CD14-positive monocyte (primary cell): Measurements from ENCODE around the gene PPP1R9B. TPM values are rescaled to one million over a fixed set of nuclear protein-coding genes. Genes with fewer than 3 reads are reported as not detected.

Source experiments
- DNase-seq, 3 donors: peaks; one replicate each; pipeline ENCODE4 v3.0.0-alpha.2; 2011 to 2022
- H2AFZ ChIP-seq: 2 replicates; pipeline ENCODE4 v1.6.0; 2012; ENCODE audit warnings: mild to moderate bottlenecking, low read depth, low read length, inconsistent platforms; ENCODE audit not compliant: insufficient read depth, poor library complexity, severe bottlenecking
- H3K27ac ChIP-seq, 2 donors: 1 replicate in 1 of 2; 2 replicates in 1 of 2; pipeline ENCODE4 v1.5.1; 2012 to 2013; ENCODE audit warnings: low read length in 2 of 2, control low read depth in 1 of 2, inconsistent platforms in 1 of 2, low read depth in 1 of 2, mild to moderate bottlenecking in 1 of 2
- H3K27me3 ChIP-seq, 2 donors: one replicate each; pipeline versions ENCODE4 v1.6.0 to v1.6.1; 2011 to 2013; ENCODE audit warnings: low read length in 2 of 2; ENCODE audit not compliant: control insufficient read depth in 2 of 2, insufficient read depth in 2 of 2
- H3K36me3 ChIP-seq, 2 donors: replicated peaks in 1 of 2; 1 replicate in 1 of 2; 2 replicates in 1 of 2; pipeline versions ENCODE4 v1.5.1 to v1.6.1; 2012 to 2013; ENCODE audit warnings: low read length in 2 of 2, control low read depth in 1 of 2, inconsistent platforms in 1 of 2, mild to moderate bottlenecking in 1 of 2; ENCODE audit not compliant: insufficient read depth in 2 of 2, control insufficient read depth in 1 of 2
- H3K4me1 ChIP-seq, 2 donors: 1 replicate in 1 of 2; 2 replicates in 1 of 2; pipeline versions ENCODE4 v1.5.1 to v1.6.1; 2012 to 2013; ENCODE audit warnings: low read length in 2 of 2, control low read depth in 1 of 2, inconsistent platforms in 1 of 2, mild to moderate bottlenecking in 1 of 2, moderate library complexity in 1 of 2; ENCODE audit not compliant: insufficient read depth in 2 of 2, control insufficient read depth in 1 of 2
- H3K4me2 ChIP-seq: replicated peaks from 2 replicates; pipeline ENCODE3; 2012; ENCODE audit warnings: low read length, moderate library complexity, mild to moderate bottlenecking; ENCODE audit not compliant: poor library complexity, severe bottlenecking; ENCODE audit errors: extremely low read depth
- H3K4me3 ChIP-seq, 3 experiments: fragments of 200-600 bp in 1 of 3; sonication (generic) in 1 of 3; replicated peaks in 1 of 3; 1 replicate in 2 of 3; 2 replicates in 1 of 3; pipeline ENCODE4 v1.5.1; 2011 to 2013; ENCODE audit warnings: low read length in 3 of 3, mild to moderate bottlenecking in 3 of 3, control low read depth in 2 of 3, low read depth in 2 of 3, inconsistent platforms in 1 of 3, moderate library complexity in 1 of 3
- H3K79me2 ChIP-seq: 2 replicates; pipeline ENCODE4 v1.6.0; 2012; ENCODE audit warnings: mild to moderate bottlenecking, control low read depth, inconsistent platforms, low read length, moderate library complexity; ENCODE audit not compliant: insufficient read depth
- H3K9ac ChIP-seq: 2 replicates; pipeline ENCODE4 v1.6.0; 2017; ENCODE audit warnings: low read length, mild to moderate bottlenecking; ENCODE audit not compliant: insufficient read depth, poor library complexity, severe bottlenecking
- H3K9me3 ChIP-seq, 2 donors: replicated peaks in 1 of 2; 1 replicate in 1 of 2; 2 replicates in 1 of 2; pipeline versions ENCODE4 v1.5.1 to v1.6.1; 2012 to 2013; ENCODE audit warnings: low read length in 2 of 2, control low read depth in 1 of 2; ENCODE audit not compliant: control insufficient read depth in 1 of 2, insufficient read depth in 1 of 2
- H4K20me1 ChIP-seq: 2 replicates; pipeline ENCODE4 v1.6.0; 2012; ENCODE audit warnings: mild to moderate bottlenecking, low read length, control low read depth, moderate library complexity; ENCODE audit not compliant: insufficient read depth
- H3K27ac Mint-ChIP-seq, 7 donors: one replicate each; pipeline ENCODE4 v1.8.0; 2020; ENCODE audit warnings: mild to moderate bottlenecking in 7 of 7, mixed read lengths in 7 of 7, moderate library complexity in 6 of 7, inconsistent platforms in 2 of 7
- H3K27me3 Mint-ChIP-seq, 3 donors: one replicate each; pipeline ENCODE4 v1.8.0; 2021 to 2022; ENCODE audit warnings: low read depth in 3 of 3, mild to moderate bottlenecking in 3 of 3, mixed read lengths in 3 of 3, moderate library complexity in 3 of 3, inconsistent platforms in 1 of 3
- H3K36me3 Mint-ChIP-seq, 2 donors: one replicate each; pipeline ENCODE4 v1.8.0; 2020; ENCODE audit warnings: mixed read lengths in 2 of 2, inconsistent platforms in 1 of 2, mild to moderate bottlenecking in 1 of 2
- H3K4me1 Mint-ChIP-seq: one replicate; pipeline ENCODE4 v1.8.0; 2020; ENCODE audit warnings: mild to moderate bottlenecking, mixed read lengths
- H3K4me3 Mint-ChIP-seq, 2 donors: one replicate each; pipeline ENCODE4 v1.8.0; 2020; ENCODE audit warnings: mild to moderate bottlenecking in 2 of 2, mixed read lengths in 2 of 2, moderate library complexity in 1 of 2
- H3K9me3 Mint-ChIP-seq, 7 donors: one replicate each; pipeline ENCODE4 v1.8.0; 2020 to 2022; ENCODE audit warnings: mixed read lengths in 7 of 7, mild to moderate bottlenecking in 6 of 7, moderate library complexity in 6 of 7, inconsistent platforms in 2 of 7
- CTCF ChIP-seq: fragments of 200-600 bp; IDR thresholded peaks from one replicate; pipeline ENCODE4 v1.8.0; 2022; ENCODE audit warnings: antibody characterized with exemption, mild to moderate bottlenecking
- WGBS: methylation state at CpG from one replicate; pipeline ENCODE4 v1.1.5; 2013; ENCODE audit warnings: missing lambda C conversion rate; ENCODE audit not compliant: insufficient coverage; 5-methylcytosine and 5-hydroxymethylcytosine counted together
- intact Hi-C, 2 donors: fragments of 100-400 bp; cut with micrococcal nuclease; formaldehyde crosslinking; loops; one replicate each; pipeline versions ENCODE4 v1.15.0 to v1.15.1; 2023
- polyA plus RNA-seq, 3 donors: library from polyadenylated mRNA; depleted of rRNA in 1 of 3; unstranded in 2 of 3; stranded (reverse) in 1 of 3; fragments of 300-500 nt in 2 of 3; fragments of >200 nt in 1 of 3; fragmentation: Illumina TruSeq in 2 of 3; gene quantifications; 1 replicate in 2 of 3; 2 replicates in 1 of 3; pipeline ENCODE4 v1.2.3, GENCODE V29; 2012 to 2021

The PPP1R9B gene
- polyA plus RNA-seq, 3 donors: 0.61 to 86.9 (median 1.3) TPM

GRCh38 chr17:50090971-50091917, 59.2 kb downstream of the PPP1R9B start:
- no peak overlapping the region for H3K27ac Mint-ChIP-seq
- intact Hi-C loops: no loop called here
- no peak for DNase-seq

GRCh38 chr17:50090071-50090470, 60.4 kb downstream of the PPP1R9B start:
- H3K4me3 ChIP-seq: no peak overlapping the region
- no peak overlapping the region for H2AFZ ChIP-seq
- peaks cover 5 to 9% of the 10 kb centered on the region in 2 donors for H3K4me1 ChIP-seq
- no peak for DNase-seq
- no peak overlapping the region for H3K9ac ChIP-seq
- H3K27me3 ChIP-seq: no peaks in the 10 kb centered on the region
- WGBS: 100% methylated on average over 2 of the region's 6 CpGs
- Mint-ChIP-seq H3K9me3 (peaks cover 0 to 3% (median 0%) of the 10 kb centered on the region in 7 donors), H3K4me1 (peaks cover 6% of the 10 kb centered on the region), H3K4me3 (no peak overlapping the region), H3K36me3 (no peaks in the 10 kb centered on the region), H3K27ac (no peak overlapping the region), H3K27me3 (peaks cover 4 to 8% (median 7%) of the 10 kb centered on the region in 3 donors)
- no peak for TF ChIP-seq CTCF
- no peaks in the 10 kb centered on the region for H3K36me3 ChIP-seq
- H3K79me2 ChIP-seq: no peaks in the 10 kb centered on the region
- intact Hi-C loops: no loop called here
- no peak overlapping the region for H3K27ac ChIP-seq
- no peaks in the 10 kb centered on the region for H4K20me1 ChIP-seq
- no peaks in the 10 kb centered on the region for H3K9me3 ChIP-seq
- no peak overlapping the region for H3K4me2 ChIP-seq

More at GRCh38 chr17:50090971-50091917, 59.2 kb downstream of the PPP1R9B start:
- H3K4me1 Mint-ChIP-seq: peaks cover 17% of the 10 kb centered on the region
- Histone ChIP-seq H3K27me3 (no peaks in the 10 kb centered on the region), H3K79me2 (peaks cover 7% of the 10 kb centered on the region), H3K36me3 (no peaks in the 10 kb centered on the region), H3K4me3 (no peak overlapping the region), H3K9me3 (no peaks in the 10 kb centered on the region), H3K27ac (no peak overlapping the region), H3K4me1 (peaks cover 13 to 20% of the 10 kb centered on the region in 2 donors), H3K9ac (no peak overlapping the region), H2AFZ (no peak overlapping the region), H3K4me2 (no peak overlapping the region), H4K20me1 (no peaks in the 10 kb centered on the region)
- peaks cover 0 to 3% (median 0%) of the 10 kb centered on the region in 7 donors for H3K9me3 Mint-ChIP-seq
- no peak for TF ChIP-seq CTCF
- no peak overlapping the region for H3K4me3 Mint-ChIP-seq
- no peaks in the 10 kb centered on the region for H3K36me3 Mint-ChIP-seq
- peaks cover 4 to 8% (median 4%) of the 10 kb centered on the region in 3 donors for H3K27me3 Mint-ChIP-seq
- WGBS: 85% methylated on average over 8 of the region's 15 CpGs
